ENCODE measurements around the gene RPL14.

DNA sequence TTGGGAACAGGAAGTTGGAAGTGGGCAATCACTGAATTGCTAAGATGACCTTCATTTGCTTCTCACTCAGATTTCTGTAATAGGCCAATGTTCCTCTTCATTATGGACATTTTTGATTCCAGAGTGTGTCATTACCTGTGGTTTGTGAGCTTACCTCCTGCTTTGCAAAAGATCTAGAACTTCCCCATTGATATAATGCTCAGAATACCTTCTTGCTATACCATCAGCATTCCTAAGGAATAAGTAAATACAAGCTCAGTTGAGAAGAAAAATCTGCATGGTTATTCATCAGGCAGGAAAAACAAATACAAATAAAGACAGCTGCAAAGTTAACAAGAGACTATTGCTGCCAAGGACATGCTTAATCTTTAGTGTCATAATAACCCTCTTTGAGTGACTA lies 5.6 kb upstream of the RPL14 start:
- TF ChIP-seq, protein P1, sequence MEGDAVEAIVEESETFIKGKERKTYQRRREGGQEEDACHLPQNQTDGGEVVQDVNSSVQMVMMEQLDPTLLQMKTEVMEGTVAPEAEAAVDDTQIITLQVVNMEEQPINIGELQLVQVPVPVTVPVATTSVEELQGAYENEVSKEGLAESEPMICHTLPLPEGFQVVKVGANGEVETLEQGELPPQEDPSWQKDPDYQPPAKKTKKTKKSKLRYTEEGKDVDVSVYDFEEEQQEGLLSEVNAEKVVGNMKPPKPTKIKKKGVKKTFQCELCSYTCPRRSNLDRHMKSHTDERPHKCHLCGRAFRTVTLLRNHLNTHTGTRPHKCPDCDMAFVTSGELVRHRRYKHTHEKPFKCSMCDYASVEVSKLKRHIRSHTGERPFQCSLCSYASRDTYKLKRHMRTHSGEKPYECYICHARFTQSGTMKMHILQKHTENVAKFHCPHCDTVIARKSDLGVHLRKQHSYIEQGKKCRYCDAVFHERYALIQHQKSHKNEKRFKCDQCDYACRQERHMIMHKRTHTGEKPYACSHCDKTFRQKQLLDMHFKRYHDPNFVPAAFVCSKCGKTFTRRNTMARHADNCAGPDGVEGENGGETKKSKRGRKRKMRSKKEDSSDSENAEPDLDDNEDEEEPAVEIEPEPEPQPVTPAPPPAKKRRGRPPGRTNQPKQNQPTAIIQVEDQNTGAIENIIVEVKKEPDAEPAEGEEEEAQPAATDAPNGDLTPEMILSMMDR (IDR thresholded peaks at IDR 0.05) = no peak
- TF ChIP-seq POLR2AphosphoS5 (IDR thresholded peaks at IDR 0.05) (no peak), POLR2A (IDR thresholded peaks at IDR 0.05) (no peak), EP300 (IDR thresholded peaks at IDR 0.05) (no peak)

Data from suprapubic skin (tissue), 4 donors.